AG08395 (cell line): ENCODE measurements around the gene WRNIP1.

Source experiments
- DNase-seq: peaks from one replicate; pipeline ENCODE4 v3.0.0; 2012; ENCODE audit warnings: mixed read lengths, low spot score

WRNIP1 gene

GRCh38 chr6:2765166-2765895 is at the start of gene WRNIP1:
TSS of gene WRNIP1 (plus strand) at chr6:2765393. CDS start at chr6:2765623, 230 bp downstream.
- peak; percentile 98 for DNase-seq

GRCh38 chr6:2715737-2716136 is 49.5 kb upstream of the WRNIP1 start:
- no peak for DNase-seq

- no peak for DNase-seq
Observed at GRCh38 chr6:2716936-2717700, 48.1 kb upstream of the WRNIP1 start.

- DNase-seq, result no peak
Observed at GRCh38 chr6:2718334-2719092, 46.7 kb upstream of the WRNIP1 start.

- no peak for DNase-seq
Observed at GRCh38 chr6:2719093-2719455, 46.1 kb upstream of the WRNIP1 start.

- DNase-seq, result no peak
Observed at GRCh38 chr6:2721219-2721618, 44.0 kb upstream of the WRNIP1 start.

- DNase-seq, result no peak
Observed at GRCh38 chr6:2725364-2725988, 39.7 kb upstream of the WRNIP1 start.

- DNase-seq, result peak; percentile 7
Observed at GRCh38 chr6:2725999-2726567, 39.1 kb upstream of the WRNIP1 start.

- no peak for DNase-seq
Observed at GRCh38 chr6:2729921-2730320, 35.3 kb upstream of the WRNIP1 start.

- DNase-seq, result no peak
Observed at GRCh38 chr6:2730353-2731107, 34.7 kb upstream of the WRNIP1 start.

- no peak for DNase-seq
Observed at GRCh38 chr6:2731281-2731909, 33.8 kb upstream of the WRNIP1 start.

- no peak for DNase-seq
Observed at GRCh38 chr6:2732503-2733089, 32.6 kb upstream of the WRNIP1 start.

GRCh38 chr6:2733324-2733723 is 31.9 kb upstream of the WRNIP1 start:
- DNase-seq, result no peak

- no peak for DNase-seq
Observed at GRCh38 chr6:2733736-2734480, 31.3 kb upstream of the WRNIP1 start.

GRCh38 chr6:2734488-2735166 is 30.6 kb upstream of the WRNIP1 start:
- peak; percentile 14 for DNase-seq

GRCh38 chr6:2737885-2738284 is 27.3 kb upstream of the WRNIP1 start:
- DNase-seq, result no peak

GRCh38 chr6:2738373-2738979 is 26.7 kb upstream of the WRNIP1 start:
- peak; percentile 62 for DNase-seq

GRCh38 chr6:2739335-2739734 is 25.9 kb upstream of the WRNIP1 start:
- DNase-seq, result peak; percentile 43

GRCh38 chr6:2740581-2740980 is 24.6 kb upstream of the WRNIP1 start:
- no peak for DNase-seq
